Psoas muscle (tissue), 8 donors: Measurements from ENCODE around the gene ARHGEF26. TPM values are rescaled to one million over a fixed set of nuclear protein-coding genes. Genes with fewer than 3 reads are reported as not detected.

Experiments used
- ATAC-seq, 4 donors: fragments of 200-7000 bp; cut with Tn5 transposase; one replicate each; pipeline ENCODE4 v1.9.1; 2020; ENCODE audit warnings: moderate library complexity in 3 of 4, mild to moderate bottlenecking in 2 of 4
- DNase-seq, 2 donors: peaks; one replicate each; pipeline ENCODE4 v3.0.0-alpha.2; 2020
- H3K27ac ChIP-seq: fragments of 200-600 bp; one replicate; pipeline ENCODE4 v1.8.0; 2022
- H3K27me3 ChIP-seq, 3 donors: fragments of 200-600 bp in 1 of 3; one replicate each; pipeline versions ENCODE4 v1.6.1 to v1.8.0; 2013 to 2022; ENCODE audit warnings: low read length in 2 of 3, mild to moderate bottlenecking in 2 of 3, moderate library complexity in 1 of 3; ENCODE audit not compliant: insufficient read depth in 3 of 3
- H3K36me3 ChIP-seq, 2 donors: fragments of 200-600 bp in 1 of 2; one replicate each; pipeline versions ENCODE4 v1.6.1 to v1.8.0; 2013 to 2022; ENCODE audit warnings: low read depth in 1 of 2, mild to moderate bottlenecking in 1 of 2, moderate library complexity in 1 of 2; ENCODE audit not compliant: insufficient read depth in 1 of 2
- H3K4me1 ChIP-seq: fragments of 200-600 bp; one replicate; pipeline ENCODE4 v1.8.0; 2022
- H3K4me3 ChIP-seq: fragments of 200-600 bp; one replicate; pipeline ENCODE4 v1.8.0; 2022; ENCODE audit warnings: mild to moderate bottlenecking
- H3K9me3 ChIP-seq: fragments of 200-600 bp; one replicate; pipeline ENCODE4 v1.8.0; 2022
- CTCF ChIP-seq: fragments of 200-600 bp; IDR thresholded peaks from one replicate; pipeline ENCODE4 v1.8.0; 2022; ENCODE audit warnings: antibody characterized with exemption
- WGBS, 3 donors: extraction: QIAGEN DNeasy Blood & Tissue Kit; methylation state at CpG; one replicate each; pipeline versions ENCODE4 v1.1.6 to v1.1.7; 2013; 5-methylcytosine and 5-hydroxymethylcytosine counted together
- intact Hi-C, 2 donors: fragments of 100-400 bp; cut with DNase I; formaldehyde crosslinking; loops; one replicate each; pipeline versions ENCODE4 v1.11.0 to v1.14.2; 2022
- polyA plus RNA-seq, 3 donors: library from polyadenylated mRNA; stranded (reverse); fragments of 200-250 nt; gene quantifications; one replicate each; pipeline ENCODE4 v1.2.3, GENCODE V29; 2013
- total RNA-seq, 4 donors: library from RNA; stranded (reverse); fragmentation: NEBNext Ultra II Directional in 2 of 4; extraction: Animal tissue kit (Norgen Biotek cat#: 25700) in 2 of 4; gene quantifications; one replicate each; pipeline versions ENCODE4 v1.2.1 to v1.2.4, GENCODE V29; 2021 to 2023
- donor health status: healthy with polysubstance abuse.
- donor health status: DM: no; HTN: no; CAD: no; lungs with moderate emphysema.
- donor health status: Bipolar disorder and iron deficiency.
- donor health status: healthy.
- donor health status: DM: yes; HTN: yes; CAD: no.
- donor health status: DM: no; HTN: no; CAD: no.
- donor health status: DM: no; HTN: no; CAD: no.
- donor health status: DM: yes; HTN: yes; CAD: no.

ARHGEF26 gene
- total and polyA plus RNA-seq, 7 donors, result 0.35 to 1.8 (median 0.42) TPM

GRCh38 chr3:154195620-154196356, 74.6 kb downstream of the ARHGEF26 start:
- intact Hi-C loops, result no loop called here
- whole genome bisulfite sequencing, 3 donors, result 73 to 82% (median 77%) methylated on average over 6 of the region's 6 CpGs
- no peaks in the 10 kb centered on the region for H3K9me3 ChIP-seq

GRCh38 chr3:154197751-154198150, 76.6 kb downstream of the ARHGEF26 start:
- no peak for DNase-seq
- H3K4me1 ChIP-seq, result no peaks in the 10 kb centered on the region
- no peak for TF ChIP-seq CTCF
- ATAC-seq, result no peak
- H3K36me3 ChIP-seq, result no peaks in the 10 kb centered on the region
- H3K4me3 ChIP-seq, result no peak overlapping the region
- no peak overlapping the region for H3K27ac ChIP-seq
- 56 to 66% (median 65%) methylated on average over 4 of the region's 4 CpGs for WGBS, 3 donors
- no peaks in the 10 kb centered on the region for H3K9me3 ChIP-seq
- no peaks in the 10 kb centered on the region for H3K27me3 ChIP-seq
- intact Hi-C loops, result no loop called here

More at GRCh38 chr3:154195620-154196356, 74.6 kb downstream of the ARHGEF26 start:
- no peak overlapping the region for H3K27ac ChIP-seq
- no peaks in the 10 kb centered on the region for H3K27me3 ChIP-seq
- no peaks in the 10 kb centered on the region for H3K4me1 ChIP-seq
- no peak overlapping the region for H3K4me3 ChIP-seq
- ATAC-seq, result no peak
- no peak for TF ChIP-seq CTCF
- DNase-seq, result no peak
- H3K36me3 ChIP-seq, result no peaks in the 10 kb centered on the region

- 97 to 99% (median 98%) methylated on average over 8 of the region's 8 CpGs for WGBS, 3 donors
- H3K36me3 ChIP-seq, result no peaks in the 10 kb centered on the region
- intact Hi-C loops, result no loop called here
- DNase-seq, result no peak
- no peak for ATAC-seq
- no peak overlapping the region for H3K27ac ChIP-seq
- no peaks in the 10 kb centered on the region for H3K4me1 ChIP-seq
- H3K9me3 ChIP-seq, result no peaks in the 10 kb centered on the region
- H3K27me3 ChIP-seq, result no peaks in the 10 kb centered on the region
- no peak for TF ChIP-seq CTCF
- H3K4me3 ChIP-seq, result no peak overlapping the region
These were observed 88.3 kb downstream of the ARHGEF26 start for GRCh38 chr3:154209499-154209898.

- 83 to 85% (median 85%) methylated on average over 1 of the region's 1 CpG for WGBS, 3 donors
- TF ChIP-seq CTCF, result no peak
- DNase-seq (no peak), ATAC-seq (no peak)
- Histone ChIP-seq H3K27ac (no peak overlapping the region), H3K9me3 (no peaks in the 10 kb centered on the region), H3K4me3 (no peak overlapping the region), H3K27me3 (no peaks in the 10 kb centered on the region), H3K4me1 (no peaks in the 10 kb centered on the region), H3K36me3 (no peaks in the 10 kb centered on the region)
- intact Hi-C loops, result no loop called here
These were observed 89.8 kb downstream of the ARHGEF26 start for GRCh38 chr3:154210986-154211385.

- no peak for TF ChIP-seq CTCF
- Histone ChIP-seq H3K9me3 (no peaks in the 10 kb centered on the region), H3K36me3 (no peaks in the 10 kb centered on the region), H3K4me3 (no peak overlapping the region), H3K27me3 (no peaks in the 10 kb centered on the region), H3K4me1 (no peaks in the 10 kb centered on the region), H3K27ac (no peak overlapping the region)
- intact Hi-C loops, result no loop called here
- 70 to 75% (median 74%) methylated on average over 2 of the region's 2 CpGs for WGBS, 3 donors
- DNase-seq (no peak), ATAC-seq (no peak)
These were observed 93.1 kb downstream of the ARHGEF26 start for GRCh38 chr3:154214306-154214705.
